Measurements from ENCODE around the gene CDC25C. TPM values are rescaled to one million over a fixed set of nuclear protein-coding genes. Genes with fewer than 3 reads are reported as not detected.

The CDC25C gene
- total and polyA plus RNA-seq, 9 of the 15 experiments (the other 6 are each of a cell fraction or from before 2014, with no cell fraction given): 19.1 to 63.7 (median 31.9) TPM

- no peak for TF ChIP-seq ZBTB43 (CRISPR knock-in tag; IDR thresholded peaks at IDR 0.05)
- no peak for TF ChIP-seq RBM25 (IDR thresholded peaks at IDR 0.05; ENCODE audit: low read depth, low read length, severe bottlenecking)
- TF ChIP-seq PHB (CRISPR knock-in tag; IDR thresholded peaks at IDR 0.05): no peak
- no peak for TF ChIP-seq ZNF561 (CRISPR knock-in tag; conservative IDR thresholded peaks at IDR 0.05)
- TF ChIP-seq CHD2 (IDR thresholded peaks at IDR 0.05; ENCODE audit: low read depth, low read length): peak; percentile 62; the same call in 1 of the 2 replicates
- TF ChIP-seq SMARCE1 (IDR thresholded peaks at IDR 0.05): peak; percentile 49; the same call in 1 of the 2 replicates
- peak in 1 of 2 experiments; percentile 55; a peak in 1 of 4 replicates for TF ChIP-seq HDAC1 (IDR thresholded peaks at IDR 0.05)
- 0 out of 2 replicates have a peak, but pooled peaks have one; percentile 8 for TF ChIP-seq ZBTB49 (CRISPR knock-in tag; IDR thresholded peaks at IDR 0.05; ENCODE audit: borderline replicate concordance)
- TF ChIP-seq BHLHE40 (IDR thresholded peaks at IDR 0.05; ENCODE audit: low read length): no peak
- TF ChIP-seq SLC30A9 (CRISPR knock-in tag; IDR thresholded peaks at IDR 0.05): no peak
- TF ChIP-seq GABPB2 (CRISPR knock-in tag; conservative IDR thresholded peaks at IDR 0.05): no peak
- peak; percentile 92 for TF ChIP-seq ZNF584 (CRISPR knock-in tag; IDR thresholded peaks at IDR 0.05; ENCODE audit: low read depth)
- TF ChIP-seq NR0B1 (IDR thresholded peaks at IDR 0.05; ENCODE audit: partially characterized antibody): no peak
- no peak for TF ChIP-seq ZNF79 (CRISPR knock-in tag; IDR thresholded peaks at IDR 0.05; ENCODE audit: low read depth)
- TF ChIP-seq ZBTB11 (CRISPR knock-in tag; IDR thresholded peaks at IDR 0.05): no peak
- no peak for TF ChIP-seq CCAR2 (IDR thresholded peaks at IDR 0.05; ENCODE audit: low read depth, low read length)
- no peak for TF ChIP-seq STAT5A (IDR thresholded peaks at IDR 0.05; ENCODE audit: borderline replicate concordance, low read length)
- no peak for TF ChIP-seq POLR3A (IDR thresholded peaks at IDR 0.05; ENCODE audit: borderline replicate concordance, extremely low read depth, insufficient read depth, insufficient read length)
- no peak for TF ChIP-seq POLR2G (IDR thresholded peaks at IDR 0.05; ENCODE audit: low read depth, low read length)
These were observed 5.5 kb upstream of the CDC25C start (continued) for GRCh38 chr5:138336952-138337684.

Measured in K562 (cell line).